T-cell (primary cell): ENCODE data around the gene FAM187B. TPM values are rescaled to one million over a fixed set of nuclear protein-coding genes. Genes with fewer than 3 reads are reported as not detected.
"Not testable (repeated sequence)": the region's sequence is repeated elsewhere in the genome, so short reads cannot be mapped to it uniquely, and the experiment has no call there.

Experiments
- ATAC-seq, 4 experiments: fragments of 200-7000 bp in 3 of 4; fragments of 150-1000 bp in 1 of 4; cut with Tn5 transposase; replicated peaks in 1 of 4; 1 replicate in 3 of 4; 2 replicates in 1 of 4; pipeline ENCODE4 v1.10.0; 2021; ENCODE audit warnings: moderate library complexity in 3 of 4, mild to moderate bottlenecking in 2 of 4, moderate number of reproducible peaks in 1 of 4
- CTCF ChIA-PET, 2 donors: fragments of 300-600 bp; sonication (Branson Sonifier 250); formaldehyde crosslinking; loops; one replicate each; lab custom pipeline; 2022; ENCODE audit warnings: antibody characterized with exemption in 2 of 2; lab: Charles Lee
- POLR2A ChIA-PET, 2 donors: fragments of 300-600 bp; sonication (Branson Sonifier 250); formaldehyde crosslinking; loops; one replicate each; lab custom pipeline; 2022; ENCODE audit warnings: antibody characterized with exemption in 2 of 2; lab: Charles Lee
- DNase-seq, 35 experiments: peaks; one replicate each; pipeline versions ENCODE4 v3.0.0 to v3.0.0-alpha.2; 2013 to 2023
- H3K27ac ChIP-seq: one replicate; pipeline ENCODE4 v1.5.1; 2013; ENCODE audit warnings: low read length
- H3K27me3 ChIP-seq, 2 experiments: replicated peaks in 1 of 2; 1 replicate in 1 of 2; 2 replicates in 1 of 2; pipeline versions ENCODE4 v1.6.1 to v1.7.0; 2013; ENCODE audit warnings: low read length in 1 of 2, mixed read lengths in 1 of 2; ENCODE audit not compliant: control insufficient read depth in 2 of 2, insufficient read depth in 2 of 2; ENCODE audit errors: extremely low read depth in 1 of 2
- H3K36me3 ChIP-seq, 2 donors: 1 replicate in 1 of 2; 2 replicates in 1 of 2; pipeline versions ENCODE4 v1.6.1 to v1.7.0; 2013; ENCODE audit warnings: low read length in 1 of 2; ENCODE audit not compliant: control insufficient read depth in 2 of 2, insufficient read depth in 1 of 2; ENCODE audit errors: extremely low read depth in 1 of 2
- H3K4me1 ChIP-seq, 2 experiments: 1 replicate in 1 of 2; 2 replicates in 1 of 2; pipeline versions ENCODE4 v1.6.1 to v1.7.0; 2013; ENCODE audit warnings: low read length in 2 of 2, mixed read lengths in 1 of 2; ENCODE audit not compliant: insufficient read depth in 2 of 2, control insufficient read depth in 1 of 2; ENCODE audit errors: extremely low read depth in 1 of 2
- H3K4me3 ChIP-seq, 2 donors: 1 replicate in 1 of 2; 2 replicates in 1 of 2; pipeline versions ENCODE4 v1.5.1 to v1.7.0; 2013; ENCODE audit warnings: mild to moderate bottlenecking in 2 of 2, low read length in 1 of 2, moderate library complexity in 1 of 2; ENCODE audit not compliant: control insufficient read depth in 1 of 2; ENCODE audit errors: extremely low read depth in 1 of 2
- H3K9me3 ChIP-seq: 2 replicates; pipeline ENCODE4 v1.7.0; 2013
- H3K27ac Mint-ChIP-seq, 2 donors: one replicate each; pipeline ENCODE4 v1.8.0; 2020 to 2021; ENCODE audit warnings: mild to moderate bottlenecking in 2 of 2, mixed read lengths in 2 of 2
- H3K27me3 Mint-ChIP-seq, 2 donors: one replicate each; pipeline ENCODE4 v1.8.0; 2021 to 2022; ENCODE audit warnings: mixed read lengths in 2 of 2
- H3K36me3 Mint-ChIP-seq: one replicate; pipeline ENCODE4 v1.8.0; 2021; ENCODE audit warnings: mixed read lengths
- H3K4me1 Mint-ChIP-seq, 3 donors: one replicate each; pipeline ENCODE4 v1.8.0; 2020 to 2022; ENCODE audit warnings: mixed read lengths in 3 of 3, mild to moderate bottlenecking in 1 of 3
- H3K4me3 Mint-ChIP-seq, 3 donors: one replicate each; pipeline ENCODE4 v1.8.0; 2020 to 2022; ENCODE audit warnings: mild to moderate bottlenecking in 3 of 3, mixed read lengths in 3 of 3, moderate library complexity in 3 of 3
- H3K9me3 Mint-ChIP-seq, 3 donors: one replicate each; pipeline ENCODE4 v1.8.0; 2020 to 2022; ENCODE audit warnings: mixed read lengths in 3 of 3
- WGBS: methylation state at CpG from one replicate; pipeline ENCODE4 v1.1.5; 2013; ENCODE audit warnings: missing lambda C conversion rate; ENCODE audit not compliant: insufficient coverage; 5-methylcytosine and 5-hydroxymethylcytosine counted together
- total RNA-seq, 35 experiments: library from RNA in 6 of 35; stranded (reverse) in 6 of 35; fragments of 120-200 nt in 1 of 35; gene quantifications; one replicate each; pipeline versions ENCODE4 v1.2.1 to v1.2.4 and lab custom pipeline; 2013 to 2026

FAM187B gene
- total RNA-seq, 5 donors from 2014 or later (not counting 1 experiment from before 2014, with no cell fraction given), result not detected

DNA sequence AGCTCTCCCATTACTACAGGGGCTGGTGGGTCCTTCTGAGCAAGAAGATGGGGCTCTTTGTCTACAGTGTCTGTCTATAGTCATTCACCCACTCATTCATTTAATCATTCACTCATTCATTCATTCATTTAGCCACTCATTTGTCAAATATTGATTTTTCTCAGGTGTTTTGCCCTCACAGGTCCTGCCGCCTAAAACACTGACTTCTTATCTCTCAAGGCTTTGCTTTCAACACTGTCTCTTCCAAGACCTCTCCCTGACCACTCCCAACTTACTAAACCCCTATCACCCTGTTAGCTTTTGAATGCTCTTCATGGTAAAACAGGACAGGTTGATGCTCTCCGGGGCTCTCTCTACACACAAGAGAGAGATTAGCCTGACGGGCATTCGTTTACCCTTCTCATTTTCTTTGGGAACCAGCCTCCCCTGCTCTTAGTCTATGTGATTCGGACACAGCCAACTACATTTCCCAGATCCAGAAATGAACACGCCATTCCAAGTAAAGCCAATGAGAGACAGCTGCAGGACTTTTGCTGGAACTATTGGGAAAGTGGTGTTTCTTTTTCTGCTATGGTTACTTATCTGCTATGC lies 22.7 kb downstream of the FAM187B start:
- no peak for DNase-seq
- Mint-ChIP-seq H3K9me3 (peaks cover 0 to 4% (median 3%) of the 10 kb centered on the region in 3 donors), H3K36me3 (no peaks in the 10 kb centered on the region), H3K27ac (peak overlapping the region; percentile 98 to 99), H3K4me3 (peak overlapping the region in 2 of 3 donors; percentile 2 to 72), H3K4me1 (peaks cover 84 to 90% (median 86%) of the 10 kb centered on the region in 3 donors), H3K27me3 (no peaks in the 10 kb centered on the region)
- Histone ChIP-seq H3K36me3 (no peaks in the 10 kb centered on the region), H3K4me1 (peaks cover 40 to 75% of the 10 kb centered on the region in 2 experiments), H3K27me3 (no peaks in the 10 kb centered on the region), H3K9me3 (no peaks in the 10 kb centered on the region), H3K27ac (peak overlapping the region; percentile 91), H3K4me3 (no peak overlapping the region)
- ChIA-PET POLR2A (no interaction called here), CTCF (interaction anchor here (0.6 to 1.3 kb wide), 2 partner anchors 51 to 65 kb away, joined by 4 to 5 read pairs; no protein-coding TSS in a partner anchor)
- ATAC-seq, result no peak
- 82% methylated on average over 4 of the region's 6 CpGs for WGBS

DNA sequence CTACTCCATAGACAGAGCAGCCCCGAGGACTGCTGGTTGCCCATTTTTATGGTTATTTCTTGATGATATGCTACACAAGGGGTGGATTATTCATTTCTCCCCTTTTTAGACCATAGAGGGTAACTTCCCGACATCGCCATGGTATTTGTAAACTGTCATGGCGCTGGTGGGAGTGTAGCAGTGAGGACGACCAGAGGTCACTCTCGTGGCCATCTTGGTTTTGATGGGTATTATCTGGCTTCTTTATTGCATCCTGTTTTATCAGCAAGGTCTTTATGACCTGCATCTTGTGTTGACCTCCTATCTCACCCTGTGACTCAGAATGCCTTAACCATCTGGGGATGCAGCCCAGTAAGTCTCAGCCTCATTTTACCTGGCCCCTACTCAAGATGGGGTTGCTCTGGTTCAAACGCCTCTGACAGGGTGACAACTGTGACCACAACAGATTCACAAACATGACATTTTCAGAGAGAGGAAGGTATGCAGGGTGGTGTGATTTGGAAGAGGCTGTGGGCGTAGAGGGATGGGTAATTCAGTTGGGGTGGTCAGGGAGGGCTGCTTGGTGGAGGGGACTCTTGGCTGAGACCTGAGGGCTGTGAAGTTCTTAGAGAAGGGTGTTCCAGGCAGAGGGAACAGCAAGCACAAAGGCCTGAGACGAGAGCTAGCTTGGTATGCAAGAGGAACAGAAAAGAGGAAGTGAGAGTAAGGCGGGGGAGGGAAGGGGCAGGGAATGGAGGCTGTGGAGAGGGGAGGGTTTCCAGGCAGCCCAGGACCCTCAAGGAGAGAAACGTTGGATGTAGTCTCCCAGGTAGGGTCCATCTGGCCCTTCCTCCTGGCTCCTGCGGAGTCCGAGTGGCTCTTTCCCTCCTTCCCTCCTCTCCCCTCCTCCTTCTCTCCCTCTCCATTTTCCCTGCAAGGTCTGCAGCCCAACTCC lies 23.5 kb downstream of the FAM187B start:
- Histone ChIP-seq H3K36me3 (no peaks in the 10 kb centered on the region), H3K27ac (peak overlapping the region; percentile 91), H3K9me3 (no peaks in the 10 kb centered on the region), H3K4me3 (no peak overlapping the region), H3K4me1 (peaks cover 37 to 71% of the 10 kb centered on the region in 2 experiments), H3K27me3 (no peaks in the 10 kb centered on the region)
- peak overlapping the region in 1 of 3 donors; percentile 72 for H3K4me3 Mint-ChIP-seq
- no peak for ATAC-seq
- WGBS, result 51% methylated on average over 4 of the region's 13 CpGs
- peak overlapping the region; percentile 98 to 99 for H3K27ac Mint-ChIP-seq
- peaks cover 85 to 88% (median 88%) of the 10 kb centered on the region in 3 donors for H3K4me1 Mint-ChIP-seq
- H3K36me3 Mint-ChIP-seq, result no peaks in the 10 kb centered on the region
- CTCF ChIA-PET, result interaction anchor here in 1 of 2 donors (0.6 kb wide), 1 partner anchor 52 kb away, joined by 4 read pairs; no protein-coding TSS in a partner anchor
- POLR2A ChIA-PET, result no interaction called here
- peak in 2 of 35 experiments; percentile 36 to 42 for DNase-seq
- H3K27me3 Mint-ChIP-seq, result no peaks in the 10 kb centered on the region
- peaks cover 0 to 4% (median 3%) of the 10 kb centered on the region in 3 donors for H3K9me3 Mint-ChIP-seq

DNA sequence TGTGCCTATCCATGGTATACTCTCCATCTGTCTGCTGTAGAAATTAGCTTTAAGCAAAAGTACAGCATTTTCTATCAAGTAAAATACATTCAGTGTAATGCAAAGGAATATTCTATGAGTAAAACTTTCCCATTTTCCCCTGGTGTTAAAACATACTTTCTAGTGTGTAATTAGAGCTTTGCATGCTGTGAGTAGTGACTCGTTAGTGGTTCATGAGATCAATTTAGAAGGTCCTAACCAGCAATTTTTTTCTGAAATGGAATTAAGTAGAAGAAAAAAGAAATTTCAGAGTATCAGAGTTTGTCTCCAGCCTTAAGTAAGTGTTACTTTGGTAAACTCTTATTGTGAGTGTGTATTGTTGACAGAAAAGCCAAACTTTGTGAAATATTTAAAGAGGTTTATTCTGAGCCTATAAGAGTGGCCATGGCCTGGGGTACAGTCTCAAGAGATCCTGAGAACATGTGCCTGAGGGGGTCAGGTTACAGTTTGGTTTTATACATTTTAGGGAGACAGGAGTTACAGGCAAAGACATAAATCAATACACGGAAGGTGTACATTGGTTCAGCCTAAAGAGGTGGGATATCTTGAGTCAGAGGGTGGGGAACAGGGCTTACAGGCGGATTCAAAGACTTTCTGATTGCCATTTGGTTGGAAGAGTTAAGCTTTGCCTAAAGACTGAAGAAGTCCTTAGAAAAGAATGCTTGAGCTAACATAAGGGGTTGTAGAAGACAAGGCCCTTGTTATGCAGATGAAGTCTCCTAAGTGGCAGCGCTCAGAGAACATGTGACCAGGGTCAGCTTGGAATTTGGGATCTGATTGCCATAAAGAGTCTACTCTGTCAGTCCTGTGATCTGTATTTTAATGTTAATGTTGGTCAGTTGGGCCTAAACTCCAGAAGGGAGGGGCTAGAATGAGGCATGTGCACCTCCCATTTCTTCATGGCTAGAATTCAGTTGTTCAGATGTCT lies 25.5 kb downstream of the FAM187B start:
- peak overlapping the region; percentile 91 for H3K27ac ChIP-seq
- POLR2A ChIA-PET, result interaction anchor here in 1 of 2 donors (0.6 kb wide), 1 partner anchor 209 kb away, joined by 3 read pairs; no protein-coding TSS in a partner anchor
- no peak for ATAC-seq

DNA sequence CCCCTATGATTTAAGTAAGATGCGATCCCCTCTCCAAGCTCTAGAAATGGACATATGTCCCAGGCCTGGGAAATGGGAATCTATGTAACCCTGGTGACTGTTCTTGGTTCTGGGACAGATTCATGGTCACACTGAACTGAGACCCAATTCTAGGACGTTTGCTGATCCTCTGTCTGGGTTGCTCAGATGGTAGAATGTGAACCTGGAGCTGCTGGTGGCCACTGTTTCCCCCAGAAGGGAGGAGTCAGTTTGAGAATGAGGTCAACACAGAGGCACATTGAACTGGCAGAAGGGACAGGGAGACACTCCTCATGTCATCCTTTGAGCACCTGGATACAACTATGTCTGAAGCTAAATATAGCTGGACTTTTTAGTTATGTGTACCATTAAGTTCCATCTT lies 29.1 kb downstream of the FAM187B start:
- Histone ChIP-seq H3K36me3 (no peaks in the 10 kb centered on the region), H3K4me1 (peaks cover 7 to 26% of the 10 kb centered on the region in 2 experiments), H3K27ac (no peak overlapping the region), H3K4me3 (no peak overlapping the region), H3K27me3 (peaks cover 0 to 3% of the 10 kb centered on the region in 2 experiments), H3K9me3 (no peaks in the 10 kb centered on the region)
- H3K36me3 Mint-ChIP-seq, result no peaks in the 10 kb centered on the region
- H3K4me3 Mint-ChIP-seq, result no peak overlapping the region
- DNase-seq, result no peak
- H3K4me1 Mint-ChIP-seq, result peaks cover 45 to 67% (median 57%) of the 10 kb centered on the region in 3 donors
- no peaks in the 10 kb centered on the region for H3K9me3 Mint-ChIP-seq
- no peaks in the 10 kb centered on the region for H3K27me3 Mint-ChIP-seq
- CTCF ChIA-PET, result interaction anchor here in 1 of 2 donors (0.6 kb wide), 1 partner anchor 943 kb away, joined by 3 read pairs; no protein-coding TSS in a partner anchor
- POLR2A ChIA-PET, result no interaction called here
- H3K27ac Mint-ChIP-seq, result peak overlapping the region in 1 of 2 donors; percentile 51
- no CpG with 5 or more reads among the region's 2 CpGs for WGBS
- no peak for ATAC-seq

More for the DNA sequence above, 25.5 kb downstream of the FAM187B start:
- Mint-ChIP-seq H3K4me1 (peaks cover 77 to 85% (median 83%) of the 10 kb centered on the region in 3 donors), H3K36me3 (no peaks in the 10 kb centered on the region), H3K27ac (peak overlapping the region; percentile 98 to 99), H3K27me3 (no peaks in the 10 kb centered on the region), H3K9me3 (peaks cover 0 to 2% (median 1%) of the 10 kb centered on the region in 3 donors), H3K4me3 (no peak overlapping the region)
- WGBS, result 98% methylated on average over 4 of the region's 4 CpGs
- Histone ChIP-seq H3K27me3 (no peaks in the 10 kb centered on the region), H3K36me3 (no peaks in the 10 kb centered on the region), H3K4me3 (no peak overlapping the region), H3K4me1 (peaks cover 37 to 59% of the 10 kb centered on the region in 2 experiments), H3K9me3 (no peaks in the 10 kb centered on the region)
- DNase-seq, result no peak
- CTCF ChIA-PET, result interaction anchor here in 1 of 2 donors (0.5 kb wide), 1 partner anchor 39 kb away, joined by 3 read pairs; no protein-coding TSS in a partner anchor

GRCh38 chr19:35196861-35197260 lies 31.7 kb downstream of the FAM187B start:
- H3K36me3 ChIP-seq, H3K27ac ChIP-seq, H3K4me3 Mint-ChIP-seq, H3K27me3 ChIP-seq, ATAC-seq, H3K9me3 Mint-ChIP-seq, H3K4me3 ChIP-seq, H3K9me3 ChIP-seq, DNase-seq, POLR2A ChIA-PET, H3K27me3 Mint-ChIP-seq, H3K27ac Mint-ChIP-seq, H3K36me3 Mint-ChIP-seq: not testable (repeated sequence)
- WGBS, result no CpG with 5 or more reads among the region's 6 CpGs
- peaks cover 0 to 17% of the 10 kb centered on the region in 2 experiments for H3K4me1 ChIP-seq
- CTCF ChIA-PET, result interaction anchor here in 1 of 2 donors (0.6 kb wide), 1 partner anchor 51 kb away, joined by 3 read pairs; no protein-coding TSS in a partner anchor
- peaks cover 31 to 47% (median 42%) of the 10 kb centered on the region in 3 donors for H3K4me1 Mint-ChIP-seq
